ENCODE measurements around the gene RBM23.

GRCh38 chr14:22887990-22888378, 31.0 kb downstream of the RBM23 start:
- no peak for TF ChIP-seq CTCF (IDR thresholded peaks at IDR 0.05; ENCODE audit: poor library complexity, severe bottlenecking)
- no peak for TF ChIP-seq POLR2AphosphoS5 (IDR thresholded peaks at IDR 0.05)
- TF ChIP-seq EZH2 (IDR thresholded peaks at IDR 0.05; ENCODE audit: borderline replicate concordance, insufficient read depth, low read length, poor library complexity, severe bottlenecking): no peak
- no peak for TF ChIP-seq REST (IDR thresholded peaks at IDR 0.05; ENCODE audit: borderline replicate concordance)
- no peak for TF ChIP-seq RAD21 (conservative IDR thresholded peaks at IDR 0.05)
- TF ChIP-seq MXI1 (conservative IDR thresholded peaks at IDR 0.05; ENCODE audit: poor library complexity, severe bottlenecking): no peak
- no peak for TF ChIP-seq EP300 (conservative IDR thresholded peaks at IDR 0.05; ENCODE audit: poor library complexity, severe bottlenecking)
- no peak for TF ChIP-seq TAF1 (IDR thresholded peaks at IDR 0.05; ENCODE audit: low read depth)
